Esophagus mucosa (tissue), 1 donor: ENCODE measurements around the gene KLHDC9. TPM values are rescaled to one million over a fixed set of nuclear protein-coding genes. Genes with fewer than 3 reads are reported as not detected.
"Not testable (repeated sequence)": the region's sequence is repeated elsewhere in the genome, so short reads cannot be mapped to it uniquely, and the experiment has no call there.

Experiments
- ATAC-seq: fragments of 200-7000 bp; cut with Tn5 transposase; one replicate; pipeline ENCODE4 v1.9.1; 2020
- total RNA-seq: library from RNA; stranded (reverse); gene quantifications from one replicate; pipeline ENCODE4 v1.2.4, GENCODE V29; 2023
- donor health status: DM: yes; HTN: yes; CAD: no.

The KLHDC9 gene, protein sequence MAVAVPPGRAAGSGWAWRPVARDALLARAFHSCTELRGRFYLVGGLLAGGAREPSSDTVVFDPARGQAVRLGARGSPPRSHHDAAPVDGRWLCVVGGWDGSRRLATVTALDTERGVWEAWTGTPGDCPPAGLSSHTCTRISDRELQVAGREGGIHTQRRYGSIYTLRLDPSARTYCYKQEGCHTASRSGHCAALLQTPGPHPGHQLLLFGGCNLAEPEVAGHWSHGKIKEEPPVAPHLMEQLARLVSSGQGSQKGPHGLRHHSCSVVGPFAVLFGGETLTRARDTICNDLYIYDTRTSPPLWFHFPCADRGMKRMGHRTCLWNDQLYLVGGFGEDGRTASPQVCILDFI
- 4.5 TPM for total RNA-seq

DNA sequence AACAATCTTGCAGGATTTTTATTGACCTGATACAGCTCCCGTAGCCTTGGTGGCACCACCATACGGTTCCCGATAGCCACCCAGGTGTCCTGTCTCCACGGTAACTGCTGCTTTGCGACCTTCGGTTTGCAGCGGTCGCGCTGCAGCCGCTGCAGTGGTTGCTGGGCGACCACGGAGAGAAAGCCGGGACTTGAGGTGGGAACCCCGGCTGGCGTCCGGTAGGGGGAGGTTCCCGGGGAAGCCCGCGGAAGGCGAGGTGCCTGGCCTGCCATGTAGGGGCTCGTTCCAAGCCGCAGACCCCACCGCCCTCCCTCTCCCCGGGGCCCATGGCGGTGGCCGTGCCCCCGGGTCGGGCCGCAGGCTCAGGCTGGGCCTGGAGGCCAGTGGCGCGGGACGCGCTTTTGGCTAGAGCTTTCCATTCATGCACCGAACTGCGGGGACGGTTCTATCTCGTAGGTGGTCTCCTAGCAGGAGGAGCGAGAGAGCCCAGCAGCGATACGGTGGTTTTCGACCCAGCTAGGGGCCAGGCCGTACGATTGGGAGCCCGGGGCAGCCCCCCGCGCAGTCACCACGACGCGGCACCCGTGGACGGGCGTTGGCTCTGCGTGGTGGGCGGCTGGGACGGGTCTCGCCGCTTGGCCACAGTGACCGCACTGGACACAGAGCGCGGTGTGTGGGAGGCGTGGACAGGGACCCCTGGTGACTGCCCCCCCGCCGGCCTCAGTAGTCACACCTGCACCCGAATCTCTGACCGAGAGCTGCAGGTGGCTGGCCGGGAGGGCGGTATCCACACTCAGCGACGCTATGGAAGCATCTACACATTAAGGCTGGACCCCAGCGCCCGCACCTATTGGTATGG, at the start of gene KLHDC9:
KLHDC9 (plus strand) TSS at position 152 of the 859 bp plus-strand sequence; CDS start at position 327, 175 bp downstream.
- peak; percentile 72 for ATAC-seq

DNA sequence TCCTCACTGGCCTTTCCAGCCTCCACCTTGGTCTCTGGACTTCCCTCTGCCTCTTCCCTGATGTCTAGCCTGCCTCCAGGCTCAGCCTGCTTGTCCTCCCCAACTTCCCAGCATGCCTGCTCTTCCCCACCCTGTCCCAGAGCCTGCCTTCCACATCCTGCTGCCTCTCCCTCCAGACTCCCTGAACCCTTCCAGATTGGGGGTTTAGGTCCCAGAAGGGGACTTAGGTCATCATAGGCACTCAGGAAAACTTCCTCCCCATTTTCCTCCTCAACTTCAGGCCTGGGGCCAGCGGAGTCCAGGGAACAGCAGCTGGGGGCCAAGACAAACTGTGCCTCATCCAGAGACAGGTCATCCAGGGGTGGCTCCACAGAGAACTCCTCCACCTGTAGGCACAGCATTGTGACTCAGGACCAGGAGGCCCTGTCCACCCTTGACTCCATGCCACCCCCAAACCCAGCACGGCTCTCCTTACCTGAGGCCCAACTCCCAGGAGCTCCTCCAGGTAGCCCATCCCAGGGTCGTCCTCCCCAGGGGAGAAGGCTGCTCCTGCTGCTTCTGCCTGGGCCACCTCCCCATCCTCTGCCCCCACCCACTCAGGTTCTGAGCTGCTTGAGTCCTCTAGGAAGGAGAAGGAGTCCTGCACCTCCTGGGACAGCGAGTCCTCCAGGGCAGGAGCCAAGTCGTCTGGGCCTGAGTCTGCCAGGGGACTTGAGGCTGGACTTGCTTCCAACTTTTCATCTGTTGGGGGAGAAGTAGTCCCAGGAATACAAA, 49.0 kb upstream of the KLHDC9 start:
- no peak for ATAC-seq

DNA sequence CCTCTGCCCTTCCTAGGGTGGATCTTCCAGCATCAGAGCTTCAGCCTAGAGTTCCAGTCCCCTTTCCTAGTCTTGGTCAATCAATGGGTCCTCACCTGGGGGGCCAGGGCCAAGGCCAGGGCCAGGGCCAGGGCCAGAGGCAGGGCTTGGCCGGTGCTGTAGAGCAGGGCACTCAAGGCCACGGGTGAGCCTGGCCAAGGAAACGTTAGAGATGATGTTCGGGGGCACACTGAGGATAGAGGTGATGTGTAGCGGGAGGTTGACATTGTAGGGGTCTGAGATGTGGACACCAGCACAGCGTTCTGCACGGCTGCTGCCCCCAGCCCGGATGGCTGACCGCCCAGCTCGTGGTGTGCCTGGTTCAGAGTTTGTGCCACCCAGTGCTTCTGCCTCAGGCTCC, 46.9 kb upstream of the KLHDC9 start:
- ATAC-seq, result no peak

DNA sequence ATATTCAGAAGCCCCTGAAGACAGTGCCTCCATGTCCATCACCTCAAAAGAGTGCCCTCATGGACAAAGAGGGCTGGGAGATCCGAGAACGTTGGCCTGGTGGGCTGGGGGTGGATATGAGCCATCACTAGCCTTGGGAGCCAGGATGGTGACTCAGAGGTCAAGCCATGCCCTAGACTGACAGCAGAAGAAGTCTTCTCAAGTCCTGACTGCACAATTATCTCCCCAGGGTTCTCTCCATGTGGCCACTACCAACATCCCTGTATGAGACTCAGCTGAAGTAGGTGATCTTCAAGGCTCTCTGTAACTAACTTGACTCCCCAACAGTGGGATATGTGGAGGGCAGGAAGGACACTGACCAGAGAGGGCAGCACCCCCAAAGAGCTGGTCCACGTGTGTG, 45.3 kb upstream of the KLHDC9 start:
- peak; percentile 4 for ATAC-seq

GRCh38 chr1:161054232-161054631, 43.9 kb upstream of the KLHDC9 start:
- ATAC-seq, result peak; percentile 10

- ATAC-seq, result no peak
Measured at GRCh38 chr1:161054805-161055204, 43.4 kb upstream of the KLHDC9 start.

GRCh38 chr1:161059293-161059692, 38.9 kb upstream of the KLHDC9 start:
- peak; percentile 53 for ATAC-seq

- ATAC-seq, result peak; percentile 27
Measured at GRCh38 chr1:161061419-161061818, 36.7 kb upstream of the KLHDC9 start.

DNA sequence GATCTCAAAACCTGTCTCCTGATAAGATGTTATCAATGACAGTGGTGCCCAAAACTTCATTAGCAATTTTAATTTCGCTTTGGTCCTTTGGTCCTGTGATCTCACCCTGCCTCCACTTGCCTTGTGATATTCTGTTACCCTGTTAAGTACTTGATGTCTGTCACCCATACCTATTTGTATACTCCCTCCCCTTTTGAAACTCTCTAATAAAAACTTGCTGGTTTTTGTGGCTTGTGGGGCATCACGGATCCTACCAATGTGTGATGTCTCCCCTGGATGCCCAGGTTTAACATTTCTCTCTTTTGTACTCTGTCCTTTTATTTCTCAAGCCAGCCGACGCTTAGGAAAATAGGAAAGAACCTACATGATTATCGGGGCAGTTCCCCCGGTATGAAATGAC, 34.2 kb upstream of the KLHDC9 start:
- ATAC-seq, result not testable (repeated sequence)

- not testable (repeated sequence) for ATAC-seq
Measured at GRCh38 chr1:161065681-161066080, 32.5 kb upstream of the KLHDC9 start.

DNA sequence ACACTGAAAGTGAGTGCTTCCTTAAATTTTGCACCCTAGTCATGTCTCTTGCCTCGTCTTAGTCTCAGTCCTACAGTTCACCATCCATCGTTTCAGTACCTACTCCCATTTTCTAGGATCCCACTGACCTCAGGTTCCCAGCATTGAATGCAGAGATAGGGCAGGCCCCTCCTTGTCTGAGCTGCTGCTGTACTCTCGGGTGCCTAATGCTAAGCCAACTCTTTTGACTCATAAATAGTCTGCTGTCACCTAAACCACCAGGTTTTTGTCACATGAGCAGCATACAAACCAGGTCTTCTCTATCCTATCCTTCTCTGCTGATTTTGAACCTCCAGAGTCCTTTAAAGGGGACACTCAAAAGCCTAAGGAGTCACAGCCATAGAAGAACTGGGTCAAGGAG, 31.5 kb upstream of the KLHDC9 start:
- ATAC-seq, result no peak

DNA sequence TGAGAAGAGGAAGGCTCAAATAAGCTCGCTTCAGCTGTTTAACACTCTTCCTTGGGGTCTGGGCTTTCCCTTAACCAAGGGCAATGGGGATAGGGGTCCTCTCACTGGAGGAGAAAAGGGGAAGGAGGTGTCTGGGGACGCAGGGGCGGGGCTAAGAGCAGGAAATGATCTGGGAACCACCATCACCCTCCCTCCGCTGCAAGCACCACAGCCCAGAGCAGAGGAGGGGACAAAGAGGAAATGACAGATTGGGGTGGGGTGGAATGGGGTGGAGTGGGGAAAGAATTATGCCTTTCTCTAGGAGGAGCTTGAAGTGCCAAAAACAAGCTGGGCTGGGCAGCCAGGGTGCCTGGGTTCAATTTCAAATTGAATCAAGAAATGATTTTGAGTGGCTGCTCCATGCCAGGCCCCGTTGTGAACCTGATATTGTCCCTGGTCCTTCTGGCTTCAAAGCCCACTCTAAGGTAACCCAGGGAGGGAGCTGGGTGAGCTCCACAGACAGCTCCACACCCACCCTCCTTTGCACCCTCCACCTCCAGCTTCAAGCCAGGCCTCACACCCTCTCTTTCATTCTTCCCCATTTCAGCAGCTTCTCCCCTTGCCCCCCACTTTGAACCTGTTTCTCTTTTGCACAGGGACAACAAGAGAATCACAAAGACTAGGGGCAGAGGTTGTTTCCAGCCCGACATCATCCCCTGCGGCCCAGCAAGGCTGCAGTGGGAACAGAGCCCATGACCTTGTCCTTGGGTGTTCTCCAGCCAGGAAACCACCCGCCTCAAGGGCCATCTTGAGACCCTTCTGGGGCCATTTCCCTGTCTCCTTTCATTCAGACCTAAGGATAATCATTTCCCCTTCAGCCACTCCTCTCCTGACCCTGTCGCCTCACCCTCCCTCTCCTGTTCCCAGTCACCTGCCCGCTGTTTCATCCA, 29.6 kb upstream of the KLHDC9 start:
- peak; percentile 74 for ATAC-seq

DNA sequence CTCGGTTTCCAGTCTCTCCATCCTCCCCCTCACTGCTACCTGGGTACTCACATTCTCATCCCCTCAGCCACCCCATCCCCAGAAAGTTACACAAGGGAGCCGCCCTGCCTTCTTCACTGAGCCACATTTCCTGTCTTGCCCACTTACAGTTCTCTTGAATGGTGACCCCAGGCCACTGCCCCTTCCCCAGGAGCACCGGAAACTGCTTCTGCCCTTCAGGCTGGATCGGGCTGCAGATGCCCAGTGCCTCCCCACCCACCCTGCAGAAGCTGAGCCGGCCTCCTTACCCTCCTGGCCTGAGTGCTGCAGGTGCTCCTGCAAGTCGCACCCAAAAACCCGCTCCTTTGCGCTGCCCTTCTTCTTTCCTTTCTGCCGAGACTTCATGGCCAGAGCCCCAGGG, 28.9 kb upstream of the KLHDC9 start:
- no peak for ATAC-seq

GRCh38 chr1:161069731-161070270, 28.4 kb upstream of the KLHDC9 start, which contains the start of gene ARHGAP30:
Gene ARHGAP30 (minus strand): TSS chr1:161069891. CDS start chr1:161069624, 267 bp downstream.
- ATAC-seq, result peak; percentile 18

GRCh38 chr1:161070761-161071160, 27.4 kb upstream of the KLHDC9 start:
- no peak for ATAC-seq

- no peak for ATAC-seq
Measured at GRCh38 chr1:161071886-161072371, 26.2 kb upstream of the KLHDC9 start.

GRCh38 chr1:161072751-161073449, 25.3 kb upstream of the KLHDC9 start:
- no peak for ATAC-seq

DNA sequence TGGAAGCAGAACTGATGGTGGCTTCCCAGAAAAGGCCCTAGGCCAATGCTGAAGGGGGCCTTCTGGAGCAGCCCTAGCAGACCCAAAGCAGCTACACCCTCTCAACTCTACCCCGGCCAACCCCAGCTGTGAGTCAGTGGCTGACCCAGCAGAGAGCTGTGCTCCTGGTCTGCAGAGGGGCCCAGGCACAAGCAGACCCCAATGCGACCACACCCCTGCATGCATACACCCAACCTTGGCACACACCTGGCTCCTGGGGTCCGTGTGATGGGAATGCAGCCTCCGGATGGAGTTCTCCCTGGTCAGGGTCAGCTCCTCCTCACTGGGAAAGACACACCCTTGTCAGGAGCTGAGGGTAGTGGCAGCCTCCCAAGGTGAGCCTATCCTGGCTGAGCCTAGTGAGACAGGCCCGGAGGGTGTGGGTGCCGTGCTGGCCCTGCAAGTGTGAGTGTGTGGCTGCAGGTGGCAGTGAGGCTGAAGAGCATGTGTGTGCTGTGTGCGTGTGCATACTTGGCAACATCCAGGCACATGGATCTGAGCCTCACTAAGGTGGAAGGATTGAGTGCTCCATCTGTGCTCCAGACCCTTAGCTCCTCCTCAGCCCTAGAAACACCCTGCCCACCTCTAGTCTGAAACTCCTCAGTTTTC, 24.6 kb upstream of the KLHDC9 start:
- peak; percentile 82 for ATAC-seq

- ATAC-seq, result peak; percentile 83
Measured at GRCh38 chr1:161074676-161075368, 23.3 kb upstream of the KLHDC9 start.
